ENCODE data around the gene TMEM52B.
"Not testable (repeated sequence)": the region's sequence is repeated elsewhere in the genome, so short reads cannot be mapped to it uniquely, and the experiment has no call there.

TMEM52B gene

DNA sequence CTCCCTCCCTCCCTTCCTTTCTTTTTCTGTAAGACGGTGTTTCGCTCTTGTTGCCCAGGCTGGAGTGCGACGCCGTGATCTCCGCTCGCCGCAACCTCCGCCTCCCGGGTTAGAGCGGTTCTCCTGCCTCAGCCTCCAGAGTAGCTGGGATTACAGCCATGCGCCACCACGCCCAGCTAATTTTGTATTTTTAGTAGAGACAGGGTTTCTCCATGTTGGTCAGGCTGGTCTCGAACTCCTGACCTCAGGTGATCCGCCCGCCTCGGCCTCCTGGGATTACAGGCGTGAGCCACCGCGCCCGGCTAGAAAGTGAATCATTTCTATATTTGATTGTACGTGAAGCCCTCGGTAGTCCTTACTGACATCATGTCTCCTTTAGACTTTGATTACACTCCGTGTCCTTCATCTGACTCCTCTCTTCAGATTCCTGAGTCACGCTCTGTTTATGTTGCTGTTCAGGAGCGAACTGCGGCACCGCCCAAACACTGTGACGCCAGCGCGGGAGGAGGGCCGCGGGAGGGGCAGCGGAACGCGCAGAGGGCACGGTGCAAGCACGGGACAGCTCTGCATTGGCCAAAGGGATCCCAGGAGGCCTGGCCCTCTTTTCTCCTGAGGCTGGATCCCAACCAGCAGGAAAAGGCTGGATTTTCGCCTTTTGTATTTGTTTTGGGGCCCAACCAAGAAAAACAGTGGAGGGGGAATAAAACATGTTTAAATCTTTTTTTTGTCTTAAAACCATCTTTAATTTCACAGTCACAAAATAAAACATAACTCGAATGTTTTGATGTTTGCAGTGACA lies 33.3 kb downstream of the TMEM52B start:
- DNase-seq (ENCODE audit: low read depth, low spot score): peak; percentile 99

DNA sequence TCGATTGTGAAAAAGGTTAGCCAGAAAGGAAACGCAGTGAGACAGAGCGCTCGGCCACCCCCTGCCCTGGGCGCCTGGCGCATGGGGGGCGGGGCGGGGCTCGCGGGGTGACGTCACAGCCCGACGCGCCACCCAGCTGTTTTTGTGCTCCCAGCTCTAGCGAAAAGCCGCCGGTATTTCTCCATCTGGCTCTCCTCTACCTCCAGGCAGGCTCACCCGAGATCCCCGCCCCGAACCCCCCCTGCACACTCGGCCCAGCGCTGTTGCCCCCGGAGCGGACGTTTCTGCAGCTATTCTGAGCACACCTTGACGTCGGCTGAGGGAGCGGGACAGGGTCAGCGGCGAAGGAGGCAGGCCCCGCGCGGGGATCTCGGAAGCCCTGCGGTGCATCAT lies 33.9 kb downstream of the TMEM52B start, which contains the start of gene GABARAPL1:
TSS of gene GABARAPL1 (plus strand) at position 139 of the 393 bp plus-strand sequence. CDS start at position 392, 253 bp downstream.
- DNase-seq (ENCODE audit: low read depth, low spot score): peak; percentile 94

DNA sequence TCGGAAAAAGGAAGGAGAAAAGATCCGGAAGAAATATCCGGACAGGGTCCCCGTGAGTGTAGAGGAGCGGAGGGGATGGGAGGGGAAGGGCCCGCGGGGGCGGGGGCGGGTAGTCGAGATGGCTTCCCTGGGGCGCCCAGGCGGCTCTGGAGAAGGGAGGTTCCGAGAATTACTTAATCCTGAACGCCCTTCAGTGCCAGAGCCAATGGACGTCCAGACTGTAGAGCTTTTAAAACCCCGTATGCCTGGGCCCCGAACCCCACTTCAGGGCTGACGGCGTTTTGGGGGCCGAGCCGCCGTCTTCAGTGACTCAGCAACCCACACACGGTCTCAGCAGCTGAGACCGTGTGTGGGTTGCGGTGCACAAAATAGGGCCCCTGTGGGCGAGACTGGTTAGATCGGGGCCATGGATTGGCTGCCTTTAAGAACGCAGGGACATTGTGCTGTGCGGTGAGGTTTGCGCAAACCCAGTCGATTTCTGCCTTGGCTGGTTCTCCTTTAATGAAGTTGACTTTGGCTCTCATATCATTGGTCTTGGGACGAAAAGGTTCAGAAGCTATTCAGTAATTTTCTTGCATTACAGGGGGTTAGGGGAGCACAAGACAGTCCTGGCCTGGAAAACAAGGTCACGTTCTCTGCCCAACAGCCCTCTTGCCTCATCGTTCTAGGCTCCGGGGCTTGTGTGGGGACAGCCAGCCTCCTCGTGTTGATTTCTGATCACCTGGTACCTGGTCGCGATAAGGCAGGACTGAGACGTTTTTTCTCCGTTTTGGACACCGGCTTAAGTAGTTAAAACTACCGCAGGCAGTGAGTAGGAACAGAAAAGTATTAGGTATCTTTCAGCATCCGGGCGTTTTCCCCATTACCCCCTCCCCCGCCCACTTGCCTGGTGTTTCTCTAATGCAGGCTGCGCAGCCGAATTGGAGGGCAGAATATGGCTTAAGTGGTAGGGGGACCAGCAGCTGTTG lies 34.6 kb downstream of the TMEM52B start:
- DNase-seq (ENCODE audit: low read depth, low spot score): peak; percentile 91

DNA sequence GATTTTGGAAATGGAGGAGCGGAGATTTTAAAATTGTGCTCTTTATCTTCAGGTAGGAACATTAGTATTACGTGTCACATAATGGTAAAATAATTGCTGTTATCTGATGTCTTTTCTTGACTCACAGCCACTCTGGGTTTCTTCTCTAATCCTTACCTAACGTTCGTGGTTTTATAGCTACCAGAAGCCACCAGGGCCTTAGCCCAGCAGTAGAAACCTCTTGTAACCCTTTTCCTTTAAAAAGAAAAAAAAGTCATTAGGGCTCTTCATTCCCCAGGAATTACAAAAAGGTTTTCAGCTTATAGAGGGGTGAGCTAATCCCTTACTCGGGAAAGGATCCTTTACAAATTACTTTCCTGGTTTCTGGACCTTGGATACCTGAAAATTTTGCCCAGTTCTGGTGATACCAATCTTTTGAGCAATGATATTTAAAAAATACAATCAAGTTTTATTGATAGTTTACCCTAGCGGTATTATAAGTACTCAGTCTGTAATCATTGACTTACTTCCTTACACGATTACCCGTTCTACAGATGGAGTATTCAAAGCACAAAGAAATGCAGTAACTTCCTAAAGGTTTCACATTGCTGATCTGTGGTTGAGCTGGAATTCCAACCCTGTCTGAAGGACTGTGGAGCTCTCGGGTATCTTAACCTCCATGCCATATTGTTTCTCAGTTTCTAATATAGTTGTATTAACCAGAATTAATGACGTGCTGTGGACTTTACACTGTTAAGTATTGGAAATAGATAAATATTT lies 35.5 kb downstream of the TMEM52B start:
- peak; percentile 77 for DNase-seq (ENCODE audit: low read depth, low spot score)

DNA sequence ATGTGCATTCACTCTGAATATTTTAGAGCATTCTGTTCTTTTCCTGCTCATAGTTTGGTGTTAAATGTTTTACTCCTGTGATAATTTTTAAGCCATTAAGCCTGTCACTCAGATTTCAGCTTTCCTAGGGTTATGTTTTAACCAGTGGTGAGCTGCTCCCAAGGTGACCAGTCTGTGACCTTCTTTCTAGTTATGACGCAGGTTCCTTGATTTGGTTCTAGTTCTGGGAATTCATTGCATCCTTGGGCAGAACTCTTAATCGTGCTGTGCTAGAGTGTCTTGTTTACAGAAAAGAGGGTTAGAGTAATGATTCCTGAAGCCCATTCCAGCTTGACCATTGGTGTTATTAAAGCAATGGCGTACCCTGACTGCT lies 36.0 kb downstream of the TMEM52B start:
- DNase-seq (ENCODE audit: low read depth, low spot score): peak; percentile 23

DNA sequence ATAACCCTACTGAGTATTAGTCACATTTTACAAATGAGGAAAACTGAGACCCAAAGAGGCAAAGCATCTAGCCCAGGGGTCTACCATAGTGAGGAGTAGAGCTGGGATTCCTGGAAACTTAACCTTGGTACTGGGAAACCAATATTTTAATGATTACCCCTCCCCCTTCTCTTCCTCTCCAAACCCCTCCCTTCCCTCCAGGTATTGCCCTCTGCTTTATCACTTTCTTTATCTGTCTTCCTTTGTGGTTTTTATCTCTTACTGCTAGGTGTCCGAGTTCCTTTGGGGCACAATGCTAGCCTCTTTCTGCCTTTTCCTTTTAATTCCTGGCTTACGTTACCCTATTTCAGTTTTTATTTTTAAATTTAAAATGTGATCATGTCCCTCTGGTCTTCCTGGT lies 36.6 kb downstream of the TMEM52B start:
- no peak for DNase-seq (ENCODE audit: low read depth, low spot score)

DNA sequence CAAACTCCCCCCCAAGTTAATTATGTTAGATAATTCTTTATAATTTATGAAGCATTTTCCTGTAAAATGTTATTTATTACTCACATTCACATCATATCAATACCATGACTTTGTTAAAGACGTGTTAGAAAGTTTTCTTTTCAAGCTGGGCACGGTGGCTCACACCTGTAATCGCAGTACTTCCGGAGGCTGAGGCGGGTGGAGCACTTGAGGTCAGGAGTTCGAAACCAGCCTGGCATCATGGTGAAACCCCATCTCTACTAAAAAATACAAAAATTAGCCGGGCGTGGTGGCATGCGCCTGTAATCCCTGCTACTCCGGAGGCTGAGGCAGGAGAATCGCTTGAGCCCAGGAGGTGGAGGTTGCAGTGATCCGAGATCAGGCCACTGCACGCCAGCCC lies 37.1 kb downstream of the TMEM52B start:
- DNase-seq (ENCODE audit: low read depth, low spot score): not testable (repeated sequence)

DNA sequence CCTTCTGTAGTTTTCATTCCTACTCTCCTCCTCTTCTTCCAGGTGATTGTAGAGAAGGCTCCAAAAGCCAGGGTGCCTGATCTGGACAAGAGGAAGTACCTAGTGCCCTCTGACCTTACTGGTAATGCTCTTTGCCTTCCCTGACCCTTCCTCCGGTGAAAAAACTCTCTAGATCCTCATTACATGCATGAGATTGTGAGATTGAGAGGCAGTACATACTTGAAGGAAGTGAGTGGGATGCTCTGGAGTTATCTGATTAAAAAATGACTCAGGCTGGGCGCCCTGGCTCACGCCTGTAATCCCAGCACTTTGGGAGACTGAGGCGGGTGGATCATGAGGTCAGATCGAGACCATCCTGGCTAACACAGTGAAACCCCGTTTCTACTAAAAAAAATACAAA lies 39.2 kb downstream of the TMEM52B start:
- no peak for DNase-seq (ENCODE audit: low read depth, low spot score)

DNA sequence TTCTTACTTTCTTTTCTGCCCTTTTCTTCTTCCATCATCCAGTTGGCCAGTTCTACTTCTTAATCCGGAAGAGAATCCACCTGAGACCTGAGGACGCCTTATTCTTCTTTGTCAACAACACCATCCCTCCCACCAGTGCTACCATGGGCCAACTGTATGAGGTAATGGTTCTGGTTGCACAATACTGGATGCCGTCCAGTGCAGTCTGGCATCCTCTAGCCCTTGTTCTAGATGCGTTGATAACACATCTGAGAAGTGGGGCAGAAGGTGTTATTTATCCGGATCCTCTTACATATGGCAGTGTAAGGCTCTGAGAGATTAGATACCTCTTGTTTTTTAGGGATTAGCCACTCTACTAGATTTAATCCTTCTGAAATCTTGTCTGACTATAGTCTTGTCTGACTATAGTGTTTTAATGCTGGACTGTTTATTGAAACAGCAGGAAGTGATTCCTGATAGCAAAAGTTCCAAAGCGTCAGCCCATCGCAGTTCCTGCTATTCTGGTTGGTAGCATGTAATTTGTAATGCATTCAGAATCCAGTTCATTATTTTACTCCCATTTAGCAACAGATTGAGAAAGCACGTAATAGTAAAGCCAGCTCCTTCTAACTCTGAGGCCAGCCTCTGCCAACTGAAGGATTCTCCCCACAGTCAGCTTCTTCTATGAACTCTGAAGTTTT lies 41.7 kb downstream of the TMEM52B start:
- peak; percentile 60 for DNase-seq (ENCODE audit: low read depth, low spot score)

DNA sequence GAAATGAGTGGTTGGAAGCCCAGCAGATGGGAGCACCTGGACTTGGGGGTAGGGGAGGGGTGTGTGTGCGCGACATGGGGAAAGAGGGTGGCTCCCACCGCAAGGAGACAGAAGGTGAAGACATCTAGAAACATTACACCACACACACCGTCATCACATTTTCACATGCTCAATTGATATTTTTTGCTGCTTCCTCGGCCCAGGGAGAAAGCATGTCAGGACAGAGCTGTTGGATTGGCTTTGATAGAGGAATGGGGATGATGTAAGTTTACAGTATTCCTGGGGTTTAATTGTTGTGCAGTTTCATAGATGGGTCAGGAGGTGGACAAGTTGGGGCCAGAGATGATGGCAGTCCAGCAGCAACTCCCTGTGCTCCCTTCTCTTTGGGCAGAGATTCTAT lies 43.0 kb downstream of the TMEM52B start:
- no peak for DNase-seq (ENCODE audit: low read depth, low spot score)

DNA sequence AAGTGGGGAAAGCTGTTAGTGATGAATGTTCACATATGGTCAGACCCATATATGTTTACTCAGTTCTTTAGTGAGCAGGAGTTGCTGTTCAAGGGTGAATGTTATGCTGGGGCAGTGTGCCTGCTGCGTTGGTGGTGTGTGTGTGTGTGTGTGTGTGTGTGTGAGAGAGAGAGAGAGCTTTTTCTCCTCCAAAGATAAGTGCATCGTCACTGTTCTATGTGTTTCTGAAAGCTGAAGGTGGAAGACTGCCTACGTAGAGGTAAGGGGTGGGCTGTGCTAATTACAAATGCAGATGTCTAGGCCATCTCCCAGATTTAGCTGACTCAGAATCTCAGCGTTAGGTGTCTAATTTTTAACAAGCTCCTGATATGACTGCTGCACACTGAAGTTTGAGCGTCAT lies 44.4 kb downstream of the TMEM52B start:
- DNase-seq (ENCODE audit: low read depth, low spot score): no peak

DNA sequence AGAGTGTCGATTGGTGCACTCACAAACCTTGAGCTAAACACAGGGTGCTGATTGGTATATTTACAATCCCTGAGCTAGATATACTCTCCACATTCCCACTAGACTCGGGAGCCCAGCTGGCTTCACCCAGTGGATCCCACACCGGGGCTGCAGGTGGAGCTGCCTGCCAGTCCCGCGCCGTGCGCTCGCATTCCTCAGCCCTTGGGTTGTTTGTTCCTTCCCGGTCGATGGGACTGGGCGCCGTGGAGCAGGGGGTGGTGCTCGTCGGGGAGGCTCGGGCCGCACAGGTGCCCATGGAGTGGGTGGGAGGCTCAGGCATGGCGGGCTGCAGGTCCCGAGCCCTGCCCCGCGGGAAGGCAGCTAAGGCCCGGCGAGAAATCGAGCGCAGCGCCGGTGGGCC lies 46.6 kb downstream of the TMEM52B start:
- DNase-seq (ENCODE audit: low read depth, low spot score): not testable (repeated sequence)

DNA sequence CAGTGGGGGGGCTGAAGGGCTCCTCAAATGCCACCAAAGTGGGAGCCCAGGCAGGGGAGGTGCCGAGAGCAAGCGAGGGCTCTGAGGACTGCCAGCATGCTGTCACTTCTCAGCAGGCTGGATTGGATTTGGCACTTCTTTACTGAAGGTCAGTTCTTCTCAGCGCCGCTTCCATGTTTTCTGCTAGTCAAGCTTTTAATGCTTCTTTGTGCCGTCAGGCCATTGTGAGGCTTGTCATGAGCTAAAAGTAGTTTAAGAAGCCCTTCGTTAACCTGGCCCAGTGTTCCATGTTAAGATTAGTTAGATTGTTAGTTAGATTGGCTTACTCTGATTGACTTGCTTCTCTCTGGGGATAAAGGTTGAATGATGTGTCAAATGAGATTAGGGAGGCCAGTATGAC lies 47.3 kb downstream of the TMEM52B start:
- DNase-seq (ENCODE audit: low read depth, low spot score): no peak

DNA sequence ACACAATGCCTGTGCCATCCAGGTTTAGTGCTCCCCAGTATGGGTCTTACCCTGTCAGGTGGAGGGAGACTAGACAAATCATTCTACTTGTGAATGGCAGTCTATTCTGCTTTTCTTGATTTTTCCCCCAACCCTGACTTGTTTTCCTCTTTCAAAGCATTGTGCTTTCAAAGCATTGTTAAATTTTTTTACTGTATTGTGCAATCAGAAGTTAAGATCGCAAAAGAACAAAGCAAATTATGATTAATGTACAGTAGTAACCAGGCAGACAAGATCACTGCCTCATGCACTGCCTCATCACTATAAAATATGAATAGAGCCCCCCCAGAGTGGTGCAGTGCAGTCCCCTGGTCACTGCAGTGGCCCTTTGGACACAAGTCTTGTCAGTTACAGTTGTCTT lies 47.9 kb downstream of the TMEM52B start:
- DNase-seq (ENCODE audit: low read depth, low spot score): no peak

DNA sequence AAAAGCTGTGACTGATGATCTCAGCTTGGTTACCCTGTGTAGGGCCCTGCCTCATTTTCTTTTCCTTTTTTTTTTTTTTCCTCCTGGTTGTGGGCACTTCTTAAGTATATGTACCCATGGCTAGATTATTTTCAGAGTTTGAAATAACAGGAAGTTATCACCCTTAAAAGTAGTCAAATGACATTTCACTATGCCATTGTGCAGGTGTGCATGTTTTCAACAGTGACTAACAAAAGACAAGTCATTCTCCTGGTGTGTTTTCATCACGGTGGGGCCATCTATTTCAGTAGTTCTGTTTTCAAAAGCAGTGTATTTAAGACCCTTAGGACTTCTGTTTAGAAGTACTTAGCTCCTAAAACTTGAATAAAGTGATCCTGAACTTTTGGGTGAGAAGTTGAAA lies 48.8 kb downstream of the TMEM52B start:
- DNase-seq (ENCODE audit: low read depth, low spot score): no peak

DNA sequence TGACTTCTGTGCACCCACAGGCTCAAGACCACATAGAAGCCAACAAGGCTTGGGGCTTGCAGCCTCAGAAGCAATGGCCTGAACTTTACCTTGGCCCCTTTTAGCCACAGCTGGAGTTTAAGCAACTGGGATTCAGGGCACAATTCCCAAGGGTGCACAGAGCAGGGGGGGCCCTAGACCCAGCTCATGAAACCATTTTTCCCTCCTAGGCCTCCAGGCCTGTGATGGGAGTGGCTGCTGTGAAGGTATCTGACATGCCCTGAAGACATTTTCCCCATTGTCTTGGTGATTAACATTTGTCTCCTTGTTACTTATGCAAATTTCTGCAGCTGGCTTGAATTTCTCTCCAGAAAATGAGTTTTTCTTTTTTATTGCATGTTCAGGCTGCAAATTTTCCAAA lies 55.7 kb downstream of the TMEM52B start:
- no peak for DNase-seq (ENCODE audit: low read depth, low spot score)

DNA sequence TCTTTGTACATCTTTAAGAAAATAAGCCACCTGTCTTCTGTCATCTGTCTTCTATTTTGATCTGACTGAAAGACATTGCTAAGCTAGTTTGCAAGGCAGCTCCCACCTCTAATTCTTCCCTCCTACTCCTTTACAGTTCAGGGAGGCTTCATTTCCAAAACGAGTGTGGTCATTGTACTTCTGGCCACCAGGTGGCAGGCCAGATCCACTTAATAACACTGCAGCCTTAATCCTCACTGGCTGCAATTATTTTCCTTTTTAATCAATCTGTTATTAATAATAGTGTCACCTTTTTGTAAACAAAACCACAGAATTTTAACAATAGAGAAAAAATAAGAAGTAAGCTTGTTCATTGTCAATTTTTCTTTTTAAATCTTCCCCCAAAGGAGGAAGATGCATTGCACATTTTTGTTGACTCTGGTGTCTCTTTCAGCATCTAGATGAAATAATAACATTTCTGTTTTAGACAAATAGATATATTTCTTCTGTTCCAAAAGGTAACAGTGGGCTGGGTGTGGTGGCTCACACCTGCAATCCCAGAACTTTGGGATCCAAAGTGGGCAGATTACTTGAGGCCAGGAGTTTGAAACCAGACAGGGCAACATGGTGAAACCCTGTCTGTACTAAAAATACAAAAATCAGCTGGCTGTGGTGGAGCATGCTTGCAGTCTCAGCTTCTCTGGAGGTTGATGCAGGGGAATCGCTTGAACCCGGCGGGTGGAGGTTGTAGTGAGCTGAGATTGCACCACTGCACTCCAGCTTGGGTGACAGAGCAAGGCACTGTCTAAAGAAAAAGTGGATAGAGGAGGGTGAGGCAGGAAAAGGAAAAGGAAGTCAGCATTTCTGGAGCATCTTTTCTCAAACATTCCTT lies 57.2 kb downstream of the TMEM52B start:
- DNase-seq (ENCODE audit: low read depth, low spot score): peak; percentile 68

DNA sequence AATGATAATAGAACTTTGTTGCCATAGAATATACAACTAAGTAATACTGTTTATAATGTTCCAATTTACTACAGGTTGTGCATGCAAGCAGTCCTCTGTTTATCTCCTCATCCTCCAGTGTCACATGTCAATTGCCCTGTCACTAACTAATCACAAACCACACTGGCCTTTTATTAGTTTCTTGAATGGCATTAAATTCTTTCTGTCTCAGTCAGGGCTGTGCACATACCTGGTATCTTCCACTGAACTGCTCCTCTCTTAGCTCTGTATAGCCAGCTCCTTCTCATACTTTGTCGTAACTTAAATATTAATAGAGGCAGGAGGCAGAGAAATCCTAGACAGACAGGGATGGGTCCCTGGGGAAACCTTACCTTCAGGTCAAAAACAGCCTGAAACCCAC lies 57.9 kb downstream of the TMEM52B start:
- no peak for DNase-seq (ENCODE audit: low read depth, low spot score)

DNA sequence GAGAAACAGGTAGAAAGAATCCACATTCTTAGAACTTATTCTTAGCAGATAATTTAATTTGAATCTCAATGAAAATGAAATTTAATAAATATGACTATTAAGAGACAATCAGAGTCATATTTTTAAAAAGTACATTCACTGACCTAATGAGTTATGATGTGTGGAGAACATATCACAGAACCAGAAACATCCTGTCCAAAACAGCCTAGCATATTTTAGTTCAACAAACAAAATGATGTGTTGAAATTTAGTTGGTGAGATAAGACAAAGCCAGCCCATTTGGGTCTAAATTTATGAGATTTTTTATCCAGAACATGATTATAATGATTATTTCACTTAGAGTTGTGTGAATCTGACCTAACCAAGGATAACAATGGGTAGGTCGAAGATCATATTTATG lies 59.7 kb downstream of the TMEM52B start:
- DNase-seq (ENCODE audit: low read depth, low spot score): no peak

DNA sequence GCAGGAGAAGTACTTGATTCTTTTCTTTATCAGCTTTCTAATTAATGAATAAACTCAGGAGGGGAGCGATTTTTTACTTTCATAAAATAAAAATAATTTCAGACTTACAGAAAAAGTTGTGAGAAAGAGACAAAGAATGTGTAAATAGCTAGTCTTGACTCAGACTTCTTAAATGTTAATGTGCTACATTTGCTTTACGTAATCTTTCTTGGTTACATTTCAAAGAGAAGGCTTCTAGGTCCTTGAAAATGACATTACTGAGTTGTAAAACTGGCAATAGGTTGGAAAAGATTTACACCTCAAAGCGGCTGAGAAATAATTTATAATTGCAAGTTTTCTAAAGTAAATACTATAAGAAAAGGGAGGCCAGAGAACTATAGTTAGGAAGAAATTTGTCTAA lies 62.5 kb downstream of the TMEM52B start:
- DNase-seq (ENCODE audit: low read depth, low spot score): no peak
